CD4-positive, alpha-beta T cell treated with Interleukin-6 at 100 ng/mL for 8 hours (primary cell): ENCODE data around the gene EIF3F.

Source experiments
- DNase-seq: peaks from one replicate; pipeline ENCODE4 v3.0.0-alpha.2; 2020; ENCODE audit warnings: mixed read lengths, low spot score

The EIF3F gene, protein sequence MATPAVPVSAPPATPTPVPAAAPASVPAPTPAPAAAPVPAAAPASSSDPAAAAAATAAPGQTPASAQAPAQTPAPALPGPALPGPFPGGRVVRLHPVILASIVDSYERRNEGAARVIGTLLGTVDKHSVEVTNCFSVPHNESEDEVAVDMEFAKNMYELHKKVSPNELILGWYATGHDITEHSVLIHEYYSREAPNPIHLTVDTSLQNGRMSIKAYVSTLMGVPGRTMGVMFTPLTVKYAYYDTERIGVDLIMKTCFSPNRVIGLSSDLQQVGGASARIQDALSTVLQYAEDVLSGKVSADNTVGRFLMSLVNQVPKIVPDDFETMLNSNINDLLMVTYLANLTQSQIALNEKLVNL

DNA sequence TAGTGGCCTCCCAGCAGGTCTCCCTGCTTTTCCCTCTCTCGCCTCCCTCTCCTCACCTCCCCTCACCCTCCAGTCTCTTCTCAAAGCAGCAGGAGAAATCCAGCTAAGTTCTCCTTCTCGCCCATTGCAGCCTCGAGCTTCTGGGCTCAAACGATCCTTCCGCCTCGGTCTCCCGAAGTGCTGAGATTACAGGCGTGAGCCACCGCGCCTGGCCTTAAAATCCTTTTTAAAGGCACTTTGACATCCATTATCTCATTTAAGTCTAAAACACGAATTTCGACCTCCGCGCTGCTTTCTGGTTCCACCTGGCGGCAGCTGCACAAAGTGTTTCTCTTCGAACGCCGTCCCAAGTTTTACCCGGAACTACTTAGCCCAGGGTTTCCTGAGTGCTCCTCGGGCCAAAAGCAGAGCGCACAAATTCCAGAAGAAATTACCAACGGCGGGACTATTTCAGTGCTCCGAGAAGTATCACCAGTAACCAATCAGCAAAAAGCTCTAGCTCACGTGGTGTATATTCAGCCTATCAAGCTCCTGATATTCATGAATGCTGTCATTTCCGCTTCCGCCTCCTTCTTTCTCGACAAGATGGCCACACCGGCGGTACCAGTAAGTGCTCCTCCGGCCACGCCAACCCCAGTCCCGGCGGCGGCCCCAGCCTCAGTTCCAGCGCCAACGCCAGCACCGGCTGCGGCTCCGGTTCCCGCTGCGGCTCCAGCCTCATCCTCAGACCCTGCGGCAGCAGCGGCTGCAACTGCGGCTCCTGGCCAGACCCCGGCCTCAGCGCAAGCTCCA is at the start of gene EIF3F:
EIF3F (plus strand) TSS at position 570 of the 792 bp plus-strand sequence; CDS start at position 586, 16 bp downstream.
- DNase-seq: peak; percentile 97

DNA sequence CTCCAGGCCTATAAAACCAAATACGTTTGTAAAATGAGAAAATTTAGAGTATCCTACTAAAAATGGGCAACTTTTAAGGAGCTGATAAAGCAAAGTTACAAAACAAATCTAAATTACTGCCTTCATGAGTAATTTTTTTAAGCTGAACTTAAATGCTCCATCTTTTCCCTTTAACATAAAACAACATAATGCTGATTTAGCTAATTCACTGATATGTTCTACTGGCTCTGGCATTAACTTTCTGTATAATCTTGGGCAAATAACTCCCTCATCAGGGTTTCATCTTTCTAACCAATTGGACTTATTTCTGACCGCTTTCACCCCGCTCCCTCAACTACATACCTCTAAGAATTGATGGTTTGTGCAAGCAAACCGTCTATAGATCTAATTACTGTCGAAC is 46.0 kb upstream of the EIF3F start:
- no peak for DNase-seq

DNA sequence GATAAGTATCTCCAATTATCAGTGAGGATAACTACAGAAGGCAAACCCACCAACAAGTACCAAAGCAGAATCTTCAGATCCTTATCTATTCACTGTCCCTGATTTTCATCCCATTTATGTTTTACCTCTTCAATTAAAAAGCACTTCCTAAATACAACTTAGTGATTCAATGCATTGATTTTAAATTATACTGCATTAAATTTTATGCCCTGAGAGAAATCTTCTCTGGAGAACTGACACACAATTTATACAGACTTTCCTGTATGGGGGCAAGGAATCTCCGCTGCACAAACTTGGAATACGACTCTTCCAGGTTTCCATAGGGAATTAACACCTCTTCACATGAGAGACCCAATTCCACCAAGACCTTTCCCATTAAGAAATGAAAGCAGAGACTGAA is 45.5 kb upstream of the EIF3F start, which contains the start of gene OR10A3:
OR10A3 (minus strand) TSS at position 101 of the 400 bp plus-strand sequence. CDS start 2,188 bp downstream, outside the sequence.
- no peak for DNase-seq

DNA sequence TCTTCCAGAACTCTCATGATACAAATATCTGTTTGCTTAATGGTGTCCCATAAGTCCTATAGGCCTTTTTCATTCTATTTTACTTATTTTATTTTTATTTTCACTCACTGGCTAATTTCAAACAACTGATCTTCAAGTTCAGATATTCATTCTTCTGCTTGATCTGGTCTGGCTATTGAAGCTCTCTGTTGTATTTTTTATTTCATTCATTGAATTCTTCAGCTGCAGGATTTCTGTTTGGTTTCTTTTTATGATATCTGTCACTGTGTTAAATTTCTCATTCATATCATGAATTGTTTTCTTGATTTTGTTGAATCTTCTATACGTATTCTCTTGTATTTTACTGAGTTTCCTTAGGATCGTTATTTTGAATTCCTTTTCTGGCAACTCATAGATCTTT is 43.0 kb upstream of the EIF3F start:
- no peak for DNase-seq

DNA sequence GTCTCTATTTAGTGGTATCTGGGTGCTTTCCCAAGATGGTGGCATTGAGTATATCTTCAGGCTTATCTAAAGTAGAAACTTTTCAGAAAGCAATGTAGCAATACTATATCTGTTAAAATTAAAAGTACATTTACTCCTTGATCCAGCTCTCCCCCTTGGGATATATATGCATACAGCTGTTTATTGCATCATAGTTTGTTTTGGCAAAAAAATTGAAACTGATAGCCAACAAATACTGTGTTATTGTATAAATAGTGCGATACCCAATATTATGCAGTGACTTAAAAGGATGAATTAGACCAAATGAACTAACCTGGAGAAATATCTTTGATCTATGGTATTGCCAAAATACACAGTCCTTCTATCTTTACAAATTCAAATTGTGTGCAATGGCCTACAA is 37.2 kb upstream of the EIF3F start:
- no peak for DNase-seq

DNA sequence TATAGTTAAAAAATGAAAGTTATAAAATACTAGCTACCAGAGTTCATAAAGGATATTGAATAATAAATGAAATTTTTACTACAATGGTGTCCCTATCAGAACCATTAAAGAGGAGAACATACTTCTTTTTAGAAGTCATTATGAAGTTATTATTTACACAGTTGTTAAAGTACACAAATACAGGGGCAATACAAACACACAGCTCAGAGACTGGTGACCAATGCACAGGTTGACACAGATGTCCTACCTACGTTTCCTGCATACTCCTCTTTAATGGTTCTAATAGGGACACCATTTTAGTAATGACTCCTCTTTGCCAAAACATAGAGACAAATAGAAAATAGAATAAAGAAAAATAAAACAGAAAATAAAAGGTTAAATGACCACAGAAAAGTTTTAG is 31.9 kb upstream of the EIF3F start:
- DNase-seq: no peak

DNA sequence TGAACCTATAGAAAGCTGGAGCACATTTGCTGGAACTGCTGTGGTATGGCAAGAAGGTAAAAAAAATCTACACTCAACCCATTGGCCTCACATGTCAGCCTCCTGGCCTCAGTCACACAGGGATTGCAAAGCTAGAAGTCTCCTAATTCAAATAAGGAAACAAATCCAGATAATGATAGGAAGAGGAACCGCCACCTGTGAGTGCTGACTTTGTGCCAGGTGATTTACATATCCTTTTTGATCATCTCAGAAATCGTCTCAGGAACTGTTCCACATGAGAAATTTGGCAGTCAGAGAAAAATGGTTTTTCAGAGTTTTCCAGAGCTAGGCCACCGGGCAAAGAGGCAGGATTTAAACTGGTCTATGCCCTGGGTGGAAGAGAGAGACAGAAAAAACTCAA is 22.9 kb upstream of the EIF3F start:
- DNase-seq: no peak

DNA sequence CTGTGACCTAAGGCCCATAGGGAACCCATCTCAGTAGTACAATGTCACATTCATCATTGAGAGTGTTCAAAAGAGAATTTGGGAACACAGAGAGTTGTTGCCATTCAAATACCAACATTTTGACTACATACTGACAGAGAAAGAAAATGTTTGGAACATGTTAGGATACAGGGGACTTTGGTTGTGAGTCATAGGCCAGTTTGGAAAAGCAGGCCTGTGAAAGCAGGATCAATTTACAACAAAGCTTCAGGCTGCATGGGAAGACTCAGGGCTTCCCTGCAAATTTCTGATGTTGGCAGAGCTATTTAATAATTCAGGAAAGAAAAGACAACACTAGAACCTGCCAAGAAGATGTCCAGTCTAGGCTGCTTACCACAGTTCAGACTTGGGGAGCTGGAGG is 22.3 kb upstream of the EIF3F start:
- no peak for DNase-seq

DNA sequence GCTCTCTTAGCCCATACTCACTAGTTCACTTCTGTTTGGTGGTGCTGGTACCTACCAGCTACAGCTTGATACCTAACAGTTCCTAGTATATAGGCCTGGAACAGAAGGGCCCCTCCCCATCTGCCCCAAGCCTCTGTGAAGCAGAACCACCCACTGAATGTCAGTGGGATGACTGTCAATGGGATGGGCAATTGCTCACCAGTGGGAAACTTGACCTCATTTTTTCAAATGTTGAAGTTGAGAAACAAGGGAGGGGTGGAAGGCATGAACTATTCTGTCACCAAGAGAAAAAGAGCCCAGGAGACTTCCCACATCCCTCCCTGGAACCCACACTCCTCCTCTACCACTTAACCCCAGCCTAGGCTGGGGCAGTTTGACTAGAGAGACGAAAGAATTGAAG is 21.8 kb upstream of the EIF3F start, which contains the start of gene NLRP10:
NLRP10 (minus strand) TSS at position 62 of the 400 bp plus-strand sequence. CDS start 1,952 bp downstream, outside the sequence.
- DNase-seq: no peak

DNA sequence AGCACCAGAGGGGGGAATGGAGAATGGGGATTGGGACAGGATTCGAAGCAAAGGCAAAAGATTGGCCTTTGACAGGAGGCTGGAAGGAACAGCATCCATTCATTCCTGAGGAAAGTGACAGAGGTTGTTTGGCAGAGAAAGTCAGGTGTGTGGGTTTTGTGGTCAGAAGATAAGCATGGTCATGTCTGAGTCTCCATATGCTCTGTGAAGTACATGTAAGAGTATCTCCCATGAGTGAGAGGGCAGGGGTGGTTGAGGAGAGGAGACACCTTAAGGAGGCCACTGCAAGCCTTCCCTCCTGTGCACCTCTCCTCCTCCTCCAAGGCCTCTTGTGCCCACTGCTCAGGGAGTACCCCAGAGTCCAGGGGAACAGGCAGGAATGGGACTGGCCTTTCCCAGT is 20.0 kb upstream of the EIF3F start:
- DNase-seq: no peak

DNA sequence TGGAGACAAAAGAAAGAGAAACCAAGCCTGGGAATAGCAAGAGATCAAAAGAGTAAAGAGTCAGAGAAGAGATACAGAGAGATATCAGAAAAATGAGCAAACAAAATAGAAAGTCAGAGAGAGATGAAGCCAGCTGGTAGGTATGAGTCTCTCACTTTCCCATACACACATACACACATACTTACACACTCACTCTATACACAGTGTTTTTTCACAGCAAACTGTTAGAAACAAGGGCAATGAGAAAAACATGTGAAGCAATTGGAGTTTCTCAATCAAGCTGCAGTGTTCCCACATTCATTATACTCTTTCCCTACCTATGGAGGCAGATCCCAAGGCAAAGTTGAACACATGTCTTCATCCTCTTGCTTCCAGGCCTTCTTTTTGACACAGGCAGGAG is 19.3 kb upstream of the EIF3F start:
- DNase-seq: no peak

DNA sequence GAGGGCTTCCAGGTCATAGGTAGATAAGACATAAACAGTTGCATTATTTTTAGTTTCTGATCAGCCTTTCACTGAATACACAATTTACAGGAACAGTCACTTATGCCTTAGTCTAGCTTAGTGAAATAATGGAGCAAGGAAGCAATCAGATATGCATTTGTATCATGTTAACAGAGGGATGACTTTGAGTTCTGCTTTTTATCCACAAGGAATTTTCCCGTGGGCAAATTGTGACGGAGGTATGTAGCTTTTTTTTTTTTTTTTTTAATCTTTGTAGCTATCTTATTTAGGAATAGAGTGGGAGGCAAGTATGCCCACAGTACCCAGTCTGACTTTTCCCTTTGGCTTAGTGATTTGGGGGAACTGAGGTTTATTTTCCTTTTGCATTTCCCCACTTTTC is 18.5 kb upstream of the EIF3F start:
- DNase-seq: no peak

DNA sequence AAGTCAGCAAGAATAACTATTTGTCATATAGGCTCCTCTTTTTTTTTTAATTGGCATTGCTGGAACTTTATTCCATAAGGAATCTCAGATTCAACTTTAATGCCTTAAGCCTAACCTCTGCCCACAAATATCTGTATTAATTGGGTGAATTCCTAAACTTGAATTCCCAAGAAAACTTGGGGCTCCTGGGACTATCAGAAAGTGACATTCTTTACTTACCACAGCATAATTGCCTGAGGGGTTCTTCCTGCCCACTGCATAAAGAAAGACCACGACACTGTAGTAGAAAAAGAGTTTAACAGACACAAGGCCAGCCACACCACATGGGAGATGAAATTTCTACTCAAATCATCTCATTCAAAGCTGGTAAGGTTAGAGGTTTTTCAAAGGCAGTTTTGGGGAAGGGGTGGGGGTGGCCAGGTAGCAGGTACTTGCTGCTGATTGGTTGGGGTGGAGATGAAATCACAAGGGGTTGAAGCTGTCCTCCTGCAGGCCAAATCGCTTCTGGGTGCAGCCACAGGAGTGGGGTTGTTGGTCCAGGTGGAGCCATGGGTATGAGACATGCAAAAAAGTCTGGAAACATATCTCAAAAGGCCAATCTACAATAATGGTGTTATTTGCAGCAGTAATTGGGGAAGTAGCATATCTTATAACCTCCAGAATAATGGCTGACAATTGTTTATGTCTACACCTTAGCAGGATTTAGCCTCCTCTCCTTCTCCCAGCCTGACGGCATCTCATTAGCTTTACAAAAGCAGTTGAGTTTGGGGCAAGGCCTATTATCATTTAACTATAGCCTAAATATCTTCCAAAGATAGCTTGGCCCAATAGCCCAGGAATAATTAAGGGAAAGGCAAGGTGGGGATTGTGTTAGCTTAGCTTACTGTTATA is 17.1 kb upstream of the EIF3F start:
- DNase-seq: no peak

DNA sequence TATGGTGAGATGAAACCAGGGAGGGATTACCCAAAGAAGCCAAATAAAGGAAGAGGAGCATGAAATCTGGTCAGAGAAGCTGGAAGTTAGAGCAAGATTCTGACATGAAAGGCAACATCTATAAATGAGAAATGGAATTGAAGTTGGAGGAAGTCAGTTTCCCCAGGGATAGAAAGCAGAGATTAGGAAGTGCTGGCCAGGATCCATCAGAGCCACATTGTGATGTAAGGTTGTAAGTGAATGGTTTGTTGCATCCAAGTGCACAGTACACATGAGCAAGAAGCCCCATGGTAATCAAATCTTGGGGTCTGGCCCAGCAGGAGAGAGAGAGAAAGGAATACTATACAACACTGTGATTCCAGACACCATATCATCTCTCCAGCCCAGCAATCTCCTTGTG is 15.3 kb upstream of the EIF3F start:
- DNase-seq: no peak

DNA sequence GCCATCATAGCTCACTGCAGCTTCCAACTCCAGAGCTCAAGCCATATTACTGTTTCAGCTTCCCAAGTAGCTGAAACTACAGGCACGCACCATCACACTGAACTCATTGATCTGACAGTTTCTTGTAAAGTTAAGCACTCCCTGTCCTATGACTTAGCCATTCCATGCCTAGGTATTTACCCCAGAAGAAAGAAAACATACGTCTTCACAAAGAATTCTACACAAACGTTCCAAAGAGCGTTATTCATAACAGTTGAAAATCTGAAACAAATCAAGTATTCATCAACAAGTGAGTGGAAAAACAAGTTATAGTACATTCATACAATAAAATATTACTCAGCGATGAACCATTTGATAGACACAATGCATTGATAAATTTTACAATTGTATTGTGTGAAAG is 14.1 kb upstream of the EIF3F start:
- no peak for DNase-seq

DNA sequence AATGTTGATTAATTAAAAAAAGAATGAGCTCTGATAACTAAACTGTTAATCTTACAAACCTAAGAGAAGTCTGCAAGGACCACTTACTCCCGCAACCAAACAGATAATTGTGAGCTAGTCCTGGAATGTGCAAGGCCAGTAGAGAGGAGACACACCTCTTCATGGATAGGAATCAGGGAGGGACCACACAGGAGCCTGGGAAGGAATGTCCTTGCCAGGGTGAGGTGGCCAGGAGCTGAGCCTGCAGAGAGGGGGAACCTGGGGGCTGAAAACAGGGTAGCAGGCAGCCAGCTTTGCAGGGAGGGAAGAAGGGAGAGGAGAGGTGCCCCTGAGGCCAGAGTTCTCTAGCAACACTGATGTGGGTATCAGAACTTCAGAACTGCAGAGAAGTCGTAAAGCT is 12.5 kb upstream of the EIF3F start:
- DNase-seq: no peak

DNA sequence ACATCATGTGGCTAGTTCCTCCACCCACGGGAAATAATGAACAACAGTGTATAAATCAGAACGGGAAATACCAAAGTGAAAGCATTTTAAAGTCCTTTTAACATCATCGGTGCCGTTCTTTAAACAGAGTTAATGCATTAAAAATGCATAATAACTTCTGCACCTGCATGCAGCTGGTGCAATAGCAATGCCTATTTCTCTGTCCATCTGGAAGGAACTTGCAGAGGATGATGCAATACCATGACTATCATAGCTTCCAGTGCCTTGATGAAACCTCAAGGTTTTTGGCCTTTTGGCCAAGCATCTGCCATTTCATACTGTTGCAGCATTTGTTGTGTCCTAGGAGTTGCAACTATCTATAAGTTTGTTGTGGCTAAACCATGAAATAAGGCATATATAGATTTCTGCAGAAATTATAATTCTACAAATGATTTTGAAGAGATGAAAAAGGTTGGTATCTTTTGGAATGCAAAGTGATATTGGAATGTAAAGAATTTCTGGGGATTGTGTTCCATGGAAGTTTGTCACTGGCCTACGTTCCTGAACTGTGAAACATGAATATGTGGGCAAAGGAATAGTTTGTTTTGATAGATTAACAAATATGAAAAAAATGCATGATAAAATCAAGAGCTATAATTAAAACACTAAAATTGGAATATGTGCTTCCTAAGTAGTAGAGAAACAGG is 9.8 kb upstream of the EIF3F start:
- DNase-seq: no peak

DNA sequence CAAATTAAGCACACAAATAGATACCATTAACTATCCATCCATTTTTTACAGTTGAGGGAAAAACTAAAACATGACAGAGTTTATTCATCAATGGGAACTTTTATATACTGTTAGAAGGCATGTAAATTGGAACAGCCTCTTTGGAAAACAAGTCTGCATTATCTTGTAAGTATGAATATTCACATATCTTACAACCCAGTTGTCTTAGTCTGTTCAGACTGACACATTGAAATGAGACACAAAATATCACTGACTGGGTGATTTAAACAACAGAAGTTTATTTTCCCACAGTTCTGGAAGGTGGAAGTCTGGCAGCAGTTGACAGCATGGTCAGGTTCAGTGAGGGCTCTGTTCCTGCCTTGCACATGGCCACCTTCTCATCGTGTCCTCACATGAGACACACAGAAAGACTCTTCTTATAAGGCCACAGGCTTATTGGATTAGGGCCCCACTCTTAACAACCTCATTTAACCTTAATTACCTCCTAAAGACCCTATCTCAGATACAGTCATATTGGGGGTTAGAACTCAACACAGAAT is 5.4 kb upstream of the EIF3F start:
- no peak for DNase-seq

DNA sequence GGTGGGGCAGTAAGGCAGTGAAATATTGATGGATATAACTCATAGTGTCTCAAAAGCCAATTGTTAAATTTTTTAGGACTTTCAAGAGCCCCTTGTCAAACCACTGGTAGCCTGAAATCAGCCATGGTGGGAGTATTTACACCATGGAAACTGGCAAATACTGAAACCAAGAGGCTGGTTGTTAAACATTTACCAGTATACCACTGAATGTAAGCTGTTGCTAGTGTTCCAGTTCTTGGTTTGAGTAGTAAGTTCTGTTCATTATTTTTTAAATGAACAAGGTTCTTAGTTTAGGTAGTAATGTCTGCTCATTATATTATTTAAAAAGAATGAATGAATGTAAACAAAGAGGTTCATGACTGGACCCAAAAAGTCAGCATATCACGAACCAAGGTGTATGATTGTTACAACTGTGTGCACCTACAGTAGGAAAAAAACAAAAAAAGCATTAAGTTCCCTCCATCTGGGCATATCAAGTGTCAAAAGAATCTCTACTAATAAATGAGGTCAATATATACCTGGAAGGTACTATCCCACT is 4.5 kb upstream of the EIF3F start:
- DNase-seq: no peak

DNA sequence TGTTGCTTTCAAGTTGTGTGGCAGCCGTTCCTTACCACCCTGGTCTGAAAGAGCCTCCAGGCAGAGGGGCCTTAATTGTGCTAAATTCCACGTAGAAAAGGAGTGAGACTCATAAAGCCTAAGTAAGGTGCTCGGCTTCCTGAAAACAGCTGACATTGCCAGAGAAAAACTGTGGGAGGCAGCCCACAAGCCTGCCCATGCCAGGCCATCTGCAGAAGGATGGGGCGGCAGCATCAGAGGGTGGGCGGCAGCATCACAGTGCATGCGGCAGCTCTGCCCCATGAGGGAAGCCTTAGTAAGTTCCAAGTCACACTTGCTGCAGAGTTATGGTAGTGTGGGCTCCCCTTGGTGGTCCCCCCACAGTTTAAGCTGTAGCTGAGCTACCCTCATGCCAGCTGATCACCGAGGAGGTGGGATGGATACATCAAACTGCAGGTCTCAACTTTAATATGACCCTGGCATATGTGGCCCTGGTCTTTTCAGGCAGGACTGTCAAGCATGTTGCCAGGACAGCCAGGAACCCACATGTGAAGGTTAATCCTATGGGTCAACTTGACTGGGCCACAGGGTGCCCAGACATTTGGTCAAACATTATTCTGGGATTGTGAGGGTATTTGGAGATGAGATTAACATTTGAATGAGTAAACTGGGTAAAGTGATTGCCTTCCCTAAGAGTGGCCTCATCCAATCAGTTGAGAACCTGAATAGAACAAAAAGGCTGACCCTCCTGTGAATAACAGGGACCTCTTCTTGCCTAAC is 3.1 kb upstream of the EIF3F start:
- DNase-seq: no peak
